Measurements from ENCODE around the gene NOL4L.

GRCh38 chr20:32563311-32564272 is 21.5 kb downstream of the NOL4L start:
- TF ChIP-seq, protein P1, sequence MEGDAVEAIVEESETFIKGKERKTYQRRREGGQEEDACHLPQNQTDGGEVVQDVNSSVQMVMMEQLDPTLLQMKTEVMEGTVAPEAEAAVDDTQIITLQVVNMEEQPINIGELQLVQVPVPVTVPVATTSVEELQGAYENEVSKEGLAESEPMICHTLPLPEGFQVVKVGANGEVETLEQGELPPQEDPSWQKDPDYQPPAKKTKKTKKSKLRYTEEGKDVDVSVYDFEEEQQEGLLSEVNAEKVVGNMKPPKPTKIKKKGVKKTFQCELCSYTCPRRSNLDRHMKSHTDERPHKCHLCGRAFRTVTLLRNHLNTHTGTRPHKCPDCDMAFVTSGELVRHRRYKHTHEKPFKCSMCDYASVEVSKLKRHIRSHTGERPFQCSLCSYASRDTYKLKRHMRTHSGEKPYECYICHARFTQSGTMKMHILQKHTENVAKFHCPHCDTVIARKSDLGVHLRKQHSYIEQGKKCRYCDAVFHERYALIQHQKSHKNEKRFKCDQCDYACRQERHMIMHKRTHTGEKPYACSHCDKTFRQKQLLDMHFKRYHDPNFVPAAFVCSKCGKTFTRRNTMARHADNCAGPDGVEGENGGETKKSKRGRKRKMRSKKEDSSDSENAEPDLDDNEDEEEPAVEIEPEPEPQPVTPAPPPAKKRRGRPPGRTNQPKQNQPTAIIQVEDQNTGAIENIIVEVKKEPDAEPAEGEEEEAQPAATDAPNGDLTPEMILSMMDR (optimal IDR thresholded peaks at IDR 0.05 in 1 of 3, IDR thresholded peaks at IDR 0.05 in 1 of 3, conservative IDR thresholded peaks at IDR 0.05 in 1 of 3; ENCODE audit: extremely low read depth in 1 of 3, insufficient read depth in 2 of 3, low read length in 3 of 3), result no peak
- TF ChIP-seq EZH2 (IDR thresholded peaks at IDR 0.05; ENCODE audit: low read length), result no peak

All from keratinocyte (primary cell).